Caco-2 (cell line): ENCODE results near the gene SLC36A1. TPM values are rescaled to one million over a fixed set of nuclear protein-coding genes. Genes with fewer than 3 reads are reported as not detected.

Experiments
- BruUV-seq: library from RNA; stranded (reverse); fragments of 400-500 nt; replicated peaks from 2 replicates; lab custom pipeline; 2021; lab: Mats Ljungman, UMichigan
- CTCF ChIA-PET: fragments of 300-600 bp; sonication (Branson Sonifier 250); formaldehyde crosslinking; loops from one replicate; lab custom pipeline; 2022; ENCODE audit warnings: antibody characterized with exemption; lab: Charles Lee
- POLR2A ChIA-PET: fragments of 300-600 bp; sonication (Branson Sonifier 250); formaldehyde crosslinking; loops from one replicate; lab custom pipeline; 2022; ENCODE audit warnings: antibody characterized with exemption; lab: Charles Lee
- DNase-seq, 2 experiments: peaks; one replicate each; pipeline versions ENCODE4 v3.0.0 to v3.0.0-alpha.2; 2020 to 2022
- H3K27me3 ChIP-seq: replicated peaks from 2 replicates; pipeline ENCODE4 v1.6.0; 2011; ENCODE audit warnings: low read length; ENCODE audit not compliant: control insufficient read depth, insufficient read depth
- H3K36me3 ChIP-seq: 2 replicates; pipeline ENCODE4 v1.5.1; 2011; ENCODE audit warnings: low read length; ENCODE audit not compliant: control insufficient read depth, insufficient read depth
- H3K4me1 ChIP-seq: fragments of 250-450 bp; sonication (Bioruptor Pico); 2 replicates; pipeline ENCODE4 v1.5.1; 2020; ENCODE audit warnings: mild to moderate bottlenecking
- H3K4me3 ChIP-seq: 2 replicates; pipeline ENCODE4 v1.5.1; 2011; ENCODE audit warnings: low read depth, mild to moderate bottlenecking, control low read depth, low read length
- H3K9me3 ChIP-seq: fragments of 250-450 bp; sonication (Bioruptor Pico); 2 replicates; pipeline ENCODE4 v1.5.1; 2020; ENCODE audit warnings: mild to moderate bottlenecking, moderate library complexity
- H3K27ac Mint-ChIP-seq: one replicate; pipeline ENCODE4 v1.8.0; 2022; ENCODE audit warnings: mixed read lengths; ENCODE audit not compliant: unreplicated experiment
- H3K27me3 Mint-ChIP-seq: one replicate; pipeline ENCODE4 v1.8.0; 2022; ENCODE audit warnings: mixed read lengths; ENCODE audit not compliant: insufficient read depth, unreplicated experiment
- H3K36me3 Mint-ChIP-seq: one replicate; pipeline ENCODE4 v1.8.0; 2022; ENCODE audit warnings: mild to moderate bottlenecking, mixed read lengths; ENCODE audit not compliant: insufficient read depth, unreplicated experiment
- H3K4me1 Mint-ChIP-seq: one replicate; pipeline ENCODE4 v1.8.0; 2022; ENCODE audit warnings: low read depth, mixed read lengths; ENCODE audit not compliant: unreplicated experiment
- H3K4me3 Mint-ChIP-seq: one replicate; pipeline ENCODE4 v1.8.0; 2022; ENCODE audit warnings: mild to moderate bottlenecking, moderate library complexity, mixed read lengths; ENCODE audit not compliant: unreplicated experiment
- H3K9me3 Mint-ChIP-seq: one replicate; pipeline ENCODE4 v1.8.0; 2022; ENCODE audit warnings: mixed read lengths; ENCODE audit not compliant: unreplicated experiment
- intact Hi-C: fragments of 100-400 bp; cut with micrococcal nuclease; formaldehyde crosslinking; loops from one replicate; pipeline ENCODE4 v1.10.0; 2022; ENCODE audit not compliant: unreplicated experiment
- total RNA-seq: library from RNA; stranded (reverse); gene quantifications from 2 replicates; pipeline ENCODE4 v1.2.3, GENCODE V29; 2022
- TF ChIP-seq, protein P1 (sequence below), 2 experiments: fragments of 200-600 bp in 1 of 2; IDR thresholded peaks; 1 replicate in 1 of 2; 2 replicates in 1 of 2; pipeline versions ENCODE4 v1.5.1 to v1.8.0; 2011 to 2022; ENCODE audit warnings: antibody characterized with exemption in 1 of 2, control low read depth in 1 of 2, inconsistent platforms in 1 of 2, low read depth in 1 of 2, low read length in 1 of 2, mild to moderate bottlenecking in 1 of 2, moderate library complexity in 1 of 2; ENCODE audit not compliant: insufficient read depth in 1 of 2, severe bottlenecking in 1 of 2, unreplicated experiment in 1 of 2

Gene SLC36A1
- total RNA-seq, 1 experiment from 2014 or later: 18.2 TPM

- intact Hi-C loops: no loop called here
- Histone ChIP-seq H3K36me3 (no peaks in the 10 kb centered on the region), H3K27me3 (no peaks in the 10 kb centered on the region), H3K4me1 (peaks cover 12% of the 10 kb centered on the region), H3K9me3 (no peaks in the 10 kb centered on the region), H3K4me3 (no peak overlapping the region)
- no peak overlapping the region for H3K27ac Mint-ChIP-seq
- CTCF ChIA-PET: interaction anchor here (3.0 kb wide), 1 partner anchor 11 kb away, joined by 24 read pairs; the partner anchor contains the start of gene SLC36A1
- DNase-seq: no peak
- H3K4me1 Mint-ChIP-seq: peaks cover 13% of the 10 kb centered on the region
- no peaks in the 10 kb centered on the region for H3K36me3 Mint-ChIP-seq
- no peaks in the 10 kb centered on the region for H3K9me3 Mint-ChIP-seq
- no TSS peak for BruUV-seq
- TF ChIP-seq, protein P1, sequence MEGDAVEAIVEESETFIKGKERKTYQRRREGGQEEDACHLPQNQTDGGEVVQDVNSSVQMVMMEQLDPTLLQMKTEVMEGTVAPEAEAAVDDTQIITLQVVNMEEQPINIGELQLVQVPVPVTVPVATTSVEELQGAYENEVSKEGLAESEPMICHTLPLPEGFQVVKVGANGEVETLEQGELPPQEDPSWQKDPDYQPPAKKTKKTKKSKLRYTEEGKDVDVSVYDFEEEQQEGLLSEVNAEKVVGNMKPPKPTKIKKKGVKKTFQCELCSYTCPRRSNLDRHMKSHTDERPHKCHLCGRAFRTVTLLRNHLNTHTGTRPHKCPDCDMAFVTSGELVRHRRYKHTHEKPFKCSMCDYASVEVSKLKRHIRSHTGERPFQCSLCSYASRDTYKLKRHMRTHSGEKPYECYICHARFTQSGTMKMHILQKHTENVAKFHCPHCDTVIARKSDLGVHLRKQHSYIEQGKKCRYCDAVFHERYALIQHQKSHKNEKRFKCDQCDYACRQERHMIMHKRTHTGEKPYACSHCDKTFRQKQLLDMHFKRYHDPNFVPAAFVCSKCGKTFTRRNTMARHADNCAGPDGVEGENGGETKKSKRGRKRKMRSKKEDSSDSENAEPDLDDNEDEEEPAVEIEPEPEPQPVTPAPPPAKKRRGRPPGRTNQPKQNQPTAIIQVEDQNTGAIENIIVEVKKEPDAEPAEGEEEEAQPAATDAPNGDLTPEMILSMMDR (IDR thresholded peaks at IDR 0.05; ENCODE audit: insufficient read depth in 1 of 2, low read depth in 1 of 2, low read length in 1 of 2, severe bottlenecking in 1 of 2, unreplicated experiment in 1 of 2): no peak
- no peak overlapping the region for H3K4me3 Mint-ChIP-seq
- no peaks in the 10 kb centered on the region for H3K27me3 Mint-ChIP-seq
- POLR2A ChIA-PET: no interaction called here
Observed at GRCh38 chr5:151458314-151458713, 10.9 kb downstream of the SLC36A1 start.

DNA sequence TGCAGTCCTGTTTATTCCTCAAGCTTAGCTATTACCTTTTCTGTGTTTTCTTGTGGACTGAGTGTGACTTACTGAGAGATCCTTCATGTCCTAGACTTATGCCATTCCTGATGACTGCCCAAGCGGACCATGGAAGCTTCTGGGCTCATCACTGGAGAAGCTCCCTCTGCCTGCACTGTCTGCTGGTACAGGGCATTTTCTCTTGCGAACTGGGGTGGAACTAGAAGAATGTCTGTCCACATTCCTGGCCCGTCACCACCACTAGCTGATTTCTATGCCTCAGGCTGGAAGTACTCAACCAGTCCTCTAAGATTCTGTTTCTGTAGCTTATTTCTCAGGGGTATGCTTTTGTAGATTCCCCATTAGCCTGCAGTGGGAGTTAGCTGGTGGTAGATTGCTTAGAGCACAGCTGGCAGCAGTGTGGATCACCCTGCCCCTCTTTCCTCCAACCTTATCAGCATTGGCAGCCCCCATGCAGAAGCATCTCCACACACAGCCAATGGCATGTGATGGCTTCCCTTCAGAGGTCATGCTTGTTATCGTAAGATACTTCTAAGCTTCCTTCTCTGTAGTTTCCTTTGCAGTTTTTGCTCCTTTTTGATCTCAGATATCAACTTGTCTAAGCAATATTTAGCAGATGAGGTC, 12.4 kb downstream of the SLC36A1 start:
- peak; percentile 42 to 56 for DNase-seq
- TF ChIP-seq, protein P1 (IDR thresholded peaks at IDR 0.05; ENCODE audit: insufficient read depth in 1 of 2, low read depth in 1 of 2, low read length in 1 of 2, severe bottlenecking in 1 of 2, unreplicated experiment in 1 of 2): peak in 1 of 2 experiments; percentile 15
- no TSS peak for BruUV-seq
- intact Hi-C loops: loop anchor here (1.0 kb wide), 1 partner anchor 13 kb away; the partner anchor contains the start of gene SLC36A1
- no peak overlapping the region for H3K4me3 ChIP-seq
- peak overlapping the region; percentile 22 for H3K27ac Mint-ChIP-seq
- H3K9me3 ChIP-seq: no peaks in the 10 kb centered on the region
- POLR2A ChIA-PET: no interaction called here
- no peaks in the 10 kb centered on the region for H3K27me3 ChIP-seq
- no peak overlapping the region for H3K4me3 Mint-ChIP-seq
- H3K4me1 Mint-ChIP-seq: peaks cover 8% of the 10 kb centered on the region
- peaks cover 2% of the 10 kb centered on the region; the same call in 1 of the 2 replicates for H3K36me3 ChIP-seq
- H3K27me3 Mint-ChIP-seq: no peaks in the 10 kb centered on the region
- CTCF ChIA-PET: interaction anchor here (0.5 to 3.0 kb wide), 4 partner anchors 9 to 193 kb away, joined by 3 to 24 read pairs (median 4); partner anchors contain the start of gene SLC36A1
- no peaks in the 10 kb centered on the region for H3K36me3 Mint-ChIP-seq
- peaks cover 12% of the 10 kb centered on the region for H3K4me1 ChIP-seq
- no peaks in the 10 kb centered on the region for H3K9me3 Mint-ChIP-seq

GRCh38 chr5:151461312-151461711, 13.9 kb downstream of the SLC36A1 start:
- H3K9me3 ChIP-seq: no peaks in the 10 kb centered on the region
- Mint-ChIP-seq H3K4me1 (peaks cover 8% of the 10 kb centered on the region), H3K27ac (no peak overlapping the region), H3K9me3 (no peaks in the 10 kb centered on the region), H3K27me3 (no peaks in the 10 kb centered on the region), H3K4me3 (no peak overlapping the region), H3K36me3 (no peaks in the 10 kb centered on the region)
- intact Hi-C loops: no loop called here
- peaks cover 2% of the 10 kb centered on the region; the same call in 1 of the 2 replicates for H3K36me3 ChIP-seq
- ChIA-PET POLR2A (no interaction called here), CTCF (interaction anchor here (3.0 kb wide), 1 partner anchor 14 kb away, joined by 24 read pairs; the partner anchor contains the start of gene SLC36A1)
- DNase-seq: no peak
- TF ChIP-seq, protein P1 (IDR thresholded peaks at IDR 0.05; ENCODE audit: insufficient read depth in 1 of 2, low read depth in 1 of 2, low read length in 1 of 2, severe bottlenecking in 1 of 2, unreplicated experiment in 1 of 2): no peak
- no peak overlapping the region for H3K4me3 ChIP-seq
- H3K4me1 ChIP-seq: peaks cover 12% of the 10 kb centered on the region
- no TSS peak for BruUV-seq
- no peaks in the 10 kb centered on the region for H3K27me3 ChIP-seq
